ENCODE data around the gene TRIM2. TPM values are rescaled to one million over a fixed set of nuclear protein-coding genes. Genes with fewer than 3 reads are reported as not detected.

Gene TRIM2
- total and polyA plus RNA-seq, 11 donors, result 5.5 to 30.5 (median 18.5) TPM

GRCh38 chr4:153275380-153276276 lies 71.4 kb downstream of the TRIM2 start:
- peak in 1 of 4 donors; percentile 13 for ATAC-seq
- Histone ChIP-seq H3K27me3 (no peaks in the 10 kb centered on the region), H3K9me3 (no peaks in the 10 kb centered on the region), H3K36me3 (peaks cover 0 to 60% (median 9%) of the 10 kb centered on the region in 9 donors), H3K4me3 (no peak overlapping the region), H3K27ac (no peak overlapping the region), H3K4me1 (peaks cover 0 to 8% (median 4%) of the 10 kb centered on the region in 12 donors)
- 83 to 90% (median 87%) methylated on average over 9 to 13 of the region's 13 CpGs for WGBS, 4 donors
- no peak for TF ChIP-seq CTCF (IDR thresholded peaks at IDR 0.05)
- intact Hi-C loops (cut with DNase I), result no loop called here
- DNase-seq, result no peak

GRCh38 chr4:153276971-153277370 lies 72.7 kb downstream of the TRIM2 start:
- no peak overlapping the region for H3K4me3 ChIP-seq
- peaks cover 0 to 8% (median 4%) of the 10 kb centered on the region in 12 donors for H3K4me1 ChIP-seq
- intact Hi-C loops (cut with DNase I), result no loop called here
- WGBS, 4 donors, result 63 to 74% (median 66%) methylated on average over 3 of the region's 3 CpGs
- DNase-seq (peak in 1 of 5 donors; percentile 34), ATAC-seq (peak; percentile 47 to 74 (median 70))
- TF ChIP-seq CTCF (IDR thresholded peaks at IDR 0.05), result no peak
- H3K27me3 ChIP-seq, result no peaks in the 10 kb centered on the region
- H3K27ac ChIP-seq, result peak overlapping the region in 1 of 12 donors; percentile 15
- no peaks in the 10 kb centered on the region for H3K9me3 ChIP-seq
- peaks cover 0 to 71% (median 11%) of the 10 kb centered on the region in 9 donors for H3K36me3 ChIP-seq

- Histone ChIP-seq H3K36me3 (peaks cover 0 to 67% (median 15%) of the 10 kb centered on the region in 9 donors), H3K4me3 (no peak overlapping the region), H3K27me3 (no peaks in the 10 kb centered on the region), H3K9me3 (peaks cover 0 to 12% (median 6%) of the 10 kb centered on the region in 12 donors), H3K4me1 (peaks cover 0 to 6% (median 0%) of the 10 kb centered on the region in 12 donors), H3K27ac (no peak overlapping the region)
- intact Hi-C loops (cut with DNase I), result no loop called here
- WGBS, 4 donors, result 45 to 56% (median 52%) methylated on average over 1 of the region's 1 CpG
- no peak for DNase-seq
- no peak for ATAC-seq
- no peak for TF ChIP-seq CTCF (IDR thresholded peaks at IDR 0.05)
- TF ChIP-seq POLR2A (IDR thresholded peaks at IDR 0.05), result no peak
Observed at GRCh38 chr4:153281476-153281875, 77.2 kb downstream of the TRIM2 start.

- no peaks in the 10 kb centered on the region for H3K27me3 ChIP-seq
- H3K36me3 ChIP-seq, result peaks cover 0 to 61% (median 15%) of the 10 kb centered on the region in 9 donors
- no peak for ATAC-seq
- no peak overlapping the region for H3K27ac ChIP-seq
- intact Hi-C loops (cut with DNase I), result no loop called here
- peaks cover 0 to 12% (median 6%) of the 10 kb centered on the region in 12 donors for H3K9me3 ChIP-seq
- peaks cover 0 to 5% (median 0%) of the 10 kb centered on the region in 12 donors for H3K4me1 ChIP-seq
- H3K4me3 ChIP-seq, result no peak overlapping the region
- no peak for TF ChIP-seq CTCF (IDR thresholded peaks at IDR 0.05)
- no peak for TF ChIP-seq POLR2A (IDR thresholded peaks at IDR 0.05)
- WGBS, 4 donors, result 89 to 96% (median 93%) methylated on average over 4 of the region's 4 CpGs
- DNase-seq, result no peak
Observed at GRCh38 chr4:153282023-153282422, 77.8 kb downstream of the TRIM2 start.

All from heart left ventricle (tissue), 16 donors.